Measurements from ENCODE around the gene IFRD2.

DNA sequence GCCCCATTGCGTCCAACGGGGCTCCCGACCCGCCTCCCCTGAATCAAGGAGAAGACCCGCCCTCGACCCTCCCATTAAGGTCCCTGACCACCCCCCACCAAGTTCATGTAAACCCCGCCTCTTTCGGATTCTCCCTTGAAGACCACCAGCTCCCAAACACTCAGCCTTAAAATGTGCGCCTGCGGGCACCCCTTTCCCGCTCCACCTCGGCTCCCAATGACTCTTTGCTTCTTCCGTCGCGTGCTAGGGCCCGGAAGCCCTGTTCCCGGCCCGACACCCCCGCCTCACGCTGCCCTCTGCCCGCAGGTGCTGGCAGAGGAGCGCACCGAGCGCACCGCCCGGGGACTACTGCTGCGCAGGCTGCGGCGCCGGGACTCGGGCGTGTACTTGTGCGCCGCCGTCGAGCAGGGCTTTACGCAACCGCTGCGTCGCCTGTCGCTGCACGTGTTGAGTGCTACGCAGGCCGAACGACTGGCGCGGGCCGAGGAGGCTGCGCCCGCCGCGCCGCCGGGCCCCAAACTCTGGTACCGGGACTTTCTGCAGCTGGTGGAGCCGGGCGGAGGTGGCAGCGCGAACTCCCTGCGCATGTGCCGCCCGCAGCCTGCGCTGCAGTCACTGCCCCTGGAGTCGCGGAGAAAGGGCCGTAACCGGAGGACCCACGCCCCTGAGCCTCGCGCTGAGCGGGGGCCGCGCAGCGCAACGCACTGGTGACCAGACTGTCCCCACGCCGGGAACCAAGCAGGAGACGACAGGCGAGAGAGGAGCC, 16.1 kb downstream of the IFRD2 start:
- TF ChIP-seq, protein P1, sequence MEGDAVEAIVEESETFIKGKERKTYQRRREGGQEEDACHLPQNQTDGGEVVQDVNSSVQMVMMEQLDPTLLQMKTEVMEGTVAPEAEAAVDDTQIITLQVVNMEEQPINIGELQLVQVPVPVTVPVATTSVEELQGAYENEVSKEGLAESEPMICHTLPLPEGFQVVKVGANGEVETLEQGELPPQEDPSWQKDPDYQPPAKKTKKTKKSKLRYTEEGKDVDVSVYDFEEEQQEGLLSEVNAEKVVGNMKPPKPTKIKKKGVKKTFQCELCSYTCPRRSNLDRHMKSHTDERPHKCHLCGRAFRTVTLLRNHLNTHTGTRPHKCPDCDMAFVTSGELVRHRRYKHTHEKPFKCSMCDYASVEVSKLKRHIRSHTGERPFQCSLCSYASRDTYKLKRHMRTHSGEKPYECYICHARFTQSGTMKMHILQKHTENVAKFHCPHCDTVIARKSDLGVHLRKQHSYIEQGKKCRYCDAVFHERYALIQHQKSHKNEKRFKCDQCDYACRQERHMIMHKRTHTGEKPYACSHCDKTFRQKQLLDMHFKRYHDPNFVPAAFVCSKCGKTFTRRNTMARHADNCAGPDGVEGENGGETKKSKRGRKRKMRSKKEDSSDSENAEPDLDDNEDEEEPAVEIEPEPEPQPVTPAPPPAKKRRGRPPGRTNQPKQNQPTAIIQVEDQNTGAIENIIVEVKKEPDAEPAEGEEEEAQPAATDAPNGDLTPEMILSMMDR (IDR thresholded peaks at IDR 0.05) = no peak
- TF ChIP-seq POLR2A (IDR thresholded peaks at IDR 0.05) = no peak
